Activated naive CD8-positive, alpha-beta T cell treated with anti-CD3 and anti-CD28 coated beads, Interleukin-2, amount 10 ng/mL, durations not matched to agents 7 days and 5 days (primary cell): Measurements from ENCODE around the gene STK40. TPM values are rescaled to one million over a fixed set of nuclear protein-coding genes. Genes with fewer than 3 reads are reported as not detected.
A peak's percentile ranks its signal among the peaks of the same experiment; 100 is the strongest.

ENCODE experiments used
- ATAC-seq: fragments of 150-1000 bp; cut with Tn5 transposase; one replicate; pipeline ENCODE4 v1.10.0; 2021; ENCODE audit warnings: low read depth, moderate library complexity
- POLR2A ChIA-PET: fragments of 350-600 bp; sonication (Branson Sonifier 250); formaldehyde crosslinking; loops from one replicate; lab custom pipeline; 2021; ENCODE audit warnings: antibody characterized with exemption; lab: Charles Lee
- DNase-seq: peaks from one replicate; pipeline ENCODE4 v3.0.0; 2021
- H3K27ac Mint-ChIP-seq: one replicate; pipeline ENCODE4 v1.8.0; 2022; ENCODE audit warnings: mild to moderate bottlenecking, mixed read lengths
- H3K27me3 Mint-ChIP-seq: one replicate; pipeline ENCODE4 v1.8.0; 2022; ENCODE audit warnings: mild to moderate bottlenecking, moderate library complexity, mixed read lengths
- H3K36me3 Mint-ChIP-seq: one replicate; pipeline ENCODE4 v1.8.0; 2021; ENCODE audit warnings: mild to moderate bottlenecking, mixed read lengths
- H3K4me1 Mint-ChIP-seq: one replicate; pipeline ENCODE4 v1.8.0; 2021; ENCODE audit warnings: mixed read lengths
- H3K4me3 Mint-ChIP-seq: one replicate; pipeline ENCODE4 v1.8.0; 2022; ENCODE audit warnings: mild to moderate bottlenecking, moderate library complexity, mixed read lengths
- H3K9me3 Mint-ChIP-seq: one replicate; pipeline ENCODE4 v1.8.0; 2021; ENCODE audit warnings: mixed read lengths
- total RNA-seq, 2 experiments: library from RNA; stranded (reverse); gene quantifications; one replicate each; pipeline ENCODE4 v1.2.3, GENCODE V29; 2021

Gene STK40
- total RNA-seq, 2 experiments from 2014 or later: 59.5 to 64.7 TPM

GRCh38 chr1:36411674-36412648 is 26.2 kb upstream of the STK40 start:
- Mint-ChIP-seq H3K36me3 (peaks cover 1% of the 10 kb centered on the region), H3K27ac (peak overlapping the region; percentile 89), H3K4me3 (peak overlapping the region; percentile 43), H3K9me3 (peaks cover 3% of the 10 kb centered on the region), H3K4me1 (peaks cover 13% of the 10 kb centered on the region), H3K27me3 (no peaks in the 10 kb centered on the region)
- POLR2A ChIA-PET: interaction anchor here (0.7 to 2.3 kb wide), 7 partner anchors 11 to 254 kb away, joined by 3 to 11 read pairs (median 4); partner anchors contain the start of genes LSM10 and MRPS15
- ATAC-seq: peak; percentile 92
- no peak for DNase-seq

GRCh38 chr1:36408479-36408878 is 22.8 kb upstream of the STK40 start:
- Mint-ChIP-seq H3K27ac (no peak overlapping the region), H3K4me1 (peaks cover 13% of the 10 kb centered on the region), H3K4me3 (no peak overlapping the region), H3K9me3 (peaks cover 3% of the 10 kb centered on the region), H3K27me3 (peaks cover 4% of the 10 kb centered on the region), H3K36me3 (peaks cover 1% of the 10 kb centered on the region)
- POLR2A ChIA-PET: no interaction called here
- ATAC-seq: no peak
- DNase-seq: no peak

- H3K36me3 Mint-ChIP-seq: no peaks in the 10 kb centered on the region
- H3K27me3 Mint-ChIP-seq: peaks cover 4% of the 10 kb centered on the region
- H3K27ac Mint-ChIP-seq: no peak overlapping the region
- peaks cover under 1% of the 10 kb centered on the region for H3K4me1 Mint-ChIP-seq
- DNase-seq (no peak), ATAC-seq (no peak)
- peaks cover 3% of the 10 kb centered on the region for H3K9me3 Mint-ChIP-seq
- no peak overlapping the region for H3K4me3 Mint-ChIP-seq
- POLR2A ChIA-PET: interaction anchor here (1.2 kb wide), 1 partner anchor 20 kb away, joined by 3 read pairs; no protein-coding TSS in a partner anchor
Measured at GRCh38 chr1:36406440-36406839, 20.7 kb upstream of the STK40 start.

- peaks cover 8% of the 10 kb centered on the region for H3K4me1 Mint-ChIP-seq
- no peak overlapping the region for H3K4me3 Mint-ChIP-seq
- H3K9me3 Mint-ChIP-seq: peaks cover 1% of the 10 kb centered on the region
- no peak overlapping the region for H3K27ac Mint-ChIP-seq
- ATAC-seq (no peak), DNase-seq (no peak)
- H3K27me3 Mint-ChIP-seq: peaks cover 4% of the 10 kb centered on the region
- peaks cover 2% of the 10 kb centered on the region for H3K36me3 Mint-ChIP-seq
- POLR2A ChIA-PET: interaction anchor here (3.8 kb wide), 1 partner anchor 9 kb away, joined by 9 read pairs; no protein-coding TSS in a partner anchor
Measured at GRCh38 chr1:36402504-36402890, 16.8 kb upstream of the STK40 start.

GRCh38 chr1:36401602-36402503 is 16.1 kb upstream of the STK40 start:
- Mint-ChIP-seq H3K27ac (no peak overlapping the region), H3K27me3 (peaks cover 4% of the 10 kb centered on the region), H3K9me3 (peaks cover 1% of the 10 kb centered on the region), H3K36me3 (peaks cover 2% of the 10 kb centered on the region), H3K4me3 (no peak overlapping the region), H3K4me1 (peaks cover 12% of the 10 kb centered on the region)
- POLR2A ChIA-PET: interaction anchor here (3.8 to 7.2 kb wide), 2 partner anchors 10 to 17 kb away, joined by 9 to 105 read pairs; partner anchors contain the start of gene STK40
- ATAC-seq: no peak
- DNase-seq: no peak

GRCh38 chr1:36400825-36401601 is 15.3 kb upstream of the STK40 start:
- H3K9me3 Mint-ChIP-seq: peaks cover 1% of the 10 kb centered on the region
- H3K4me3 Mint-ChIP-seq: no peak overlapping the region
- H3K27ac Mint-ChIP-seq: peak overlapping the region; percentile 13
- ATAC-seq: peak; percentile 23
- DNase-seq: no peak
- POLR2A ChIA-PET: interaction anchor here (1.4 to 7.2 kb wide), 3 partner anchors 11 to 252 kb away, joined by 5 to 105 read pairs (median 9); partner anchors contain the start of genes STK40 and TRAPPC3
- H3K27me3 Mint-ChIP-seq: peaks cover under 1% of the 10 kb centered on the region
- peaks cover 4% of the 10 kb centered on the region for H3K36me3 Mint-ChIP-seq
- H3K4me1 Mint-ChIP-seq: peaks cover 17% of the 10 kb centered on the region

- Mint-ChIP-seq H3K36me3 (peaks cover 4% of the 10 kb centered on the region), H3K27me3 (no peaks in the 10 kb centered on the region), H3K27ac (no peak overlapping the region), H3K4me3 (no peak overlapping the region), H3K9me3 (peaks cover 1% of the 10 kb centered on the region), H3K4me1 (peaks cover 17% of the 10 kb centered on the region)
- POLR2A ChIA-PET: interaction anchor here (1.4 to 7.2 kb wide), 3 partner anchors 11 to 251 kb away, joined by 5 to 105 read pairs (median 9); partner anchors contain the start of genes STK40 and TRAPPC3
- DNase-seq (no peak), ATAC-seq (no peak)
Measured at GRCh38 chr1:36400514-36400824, 14.7 kb upstream of the STK40 start.

- DNase-seq (no peak), ATAC-seq (no peak)
- no peaks in the 10 kb centered on the region for H3K27me3 Mint-ChIP-seq
- H3K9me3 Mint-ChIP-seq: peaks cover 1% of the 10 kb centered on the region
- peak overlapping the region; percentile 97 for H3K27ac Mint-ChIP-seq
- POLR2A ChIA-PET: interaction anchor here (0.6 to 7.2 kb wide), 5 partner anchors 10 to 281 kb away, joined by 3 to 105 read pairs (median 5); partner anchors contain the start of gene STK40
- H3K36me3 Mint-ChIP-seq: peaks cover 4% of the 10 kb centered on the region
- peak overlapping the region; percentile 97 for H3K4me3 Mint-ChIP-seq
- peaks cover 17% of the 10 kb centered on the region for H3K4me1 Mint-ChIP-seq
Measured at GRCh38 chr1:36398370-36398977, 12.8 kb upstream of the STK40 start.

GRCh38 chr1:36397378-36398230 is 11.9 kb upstream of the STK40 start, which contains the start of gene LSM10:
TSS of gene LSM10 (minus strand) at chr1:36397908. CDS start at chr1:36394129, 3,779 bp downstream.
- Mint-ChIP-seq H3K27ac (peak within 1 kb of the TSS; percentile 97), H3K27me3 (no peaks in the 10 kb centered on the region), H3K9me3 (peaks cover 1% of the 10 kb centered on the region), H3K4me3 (peak within 1 kb of the TSS; percentile 97), H3K4me1 (peaks cover 17% of the 10 kb centered on the region), H3K36me3 (peaks cover 6% of the 10 kb centered on the region)
- POLR2A ChIA-PET: interaction anchor here (0.6 to 7.2 kb wide), 7 partner anchors 9 to 174 kb away, joined by 3 to 105 read pairs (median 5); partner anchors contain the start of genes STK40 and THRAP3
- peak; percentile 91 for ATAC-seq
- DNase-seq: peak; percentile 90

GRCh38 chr1:36397083-36397377 is 11.3 kb upstream of the STK40 start:
- H3K4me1 Mint-ChIP-seq: peaks cover 20% of the 10 kb centered on the region
- peak overlapping the region; percentile 97 for H3K4me3 Mint-ChIP-seq
- peaks cover 1% of the 10 kb centered on the region for H3K9me3 Mint-ChIP-seq
- H3K27ac Mint-ChIP-seq: peak overlapping the region; percentile 97
- no peaks in the 10 kb centered on the region for H3K27me3 Mint-ChIP-seq
- DNase-seq (no peak), ATAC-seq (peak; percentile 57)
- POLR2A ChIA-PET: interaction anchor here (0.6 to 7.2 kb wide), 5 partner anchors 12 to 173 kb away, joined by 4 to 105 read pairs (median 7); partner anchors contain the start of genes STK40 and THRAP3
- peaks cover 9% of the 10 kb centered on the region for H3K36me3 Mint-ChIP-seq

GRCh38 chr1:36396359-36396758 is 10.6 kb upstream of the STK40 start:
- Mint-ChIP-seq H3K27me3 (no peaks in the 10 kb centered on the region), H3K4me3 (peak overlapping the region; percentile 97), H3K4me1 (peaks cover 20% of the 10 kb centered on the region), H3K36me3 (peaks cover 10% of the 10 kb centered on the region), H3K27ac (peak overlapping the region; percentile 25), H3K9me3 (peaks cover 1% of the 10 kb centered on the region)
- POLR2A ChIA-PET: interaction anchor here (1.7 to 7.2 kb wide), 3 partner anchors 12 to 46 kb away, joined by 7 to 105 read pairs (median 14); partner anchors contain the start of gene STK40
- ATAC-seq (no peak), DNase-seq (no peak)
